ENCODE results near the gene DPYD. TPM values are rescaled to one million over a fixed set of nuclear protein-coding genes. Genes with fewer than 3 reads are reported as not detected.

DPYD gene
- total RNA-seq, 1 experiment from 2014 or later = 12.8 TPM

- H4K20me1 ChIP-seq (ENCODE audit: low read length) = no peaks in the 10 kb centered on the region
- no peaks in the 10 kb centered on the region for H3F3A ChIP-seq (ENCODE audit: low read length, unreplicated experiment)
- no peak overlapping the region for H3K4me3 ChIP-seq (ENCODE audit: low read length)
- H3K79me2 ChIP-seq (ENCODE audit: low read length) = no peaks in the 10 kb centered on the region
- ChIA-PET POLR2A (ENCODE audit: unreplicated experiment) (no interaction called here), CTCF (no interaction called here)
- no peak overlapping the region for H3K9ac ChIP-seq (ENCODE audit: low read length)
- DNase-seq (peak; percentile 26), ATAC-seq (peak; percentile 77)
- peak overlapping the region; percentile 12; the same call in 1 of the 2 replicates for H3K4me2 ChIP-seq (ENCODE audit: low read length)
- no TSS peak for BruUV-seq (replicated peaks)
- H3K4me1 ChIP-seq (ENCODE audit: insufficient read depth, low read length) = peaks cover 11% of the 10 kb centered on the region; the same call in 1 of the 2 replicates
- H3K27ac ChIP-seq (ENCODE audit: low read length) = no peak overlapping the region
- H3K9me2 ChIP-seq (replicated peaks; ENCODE audit: low read length) = no peaks in the 10 kb centered on the region
- no peaks in the 10 kb centered on the region for H3K36me3 ChIP-seq (ENCODE audit: low read depth, low read length)
- intact Hi-C loops (cut with micrococcal nuclease) = no loop called here
- no peak overlapping the region for H2AFZ ChIP-seq (ENCODE audit: low read length)
- H3K9me3 ChIP-seq (ENCODE audit: low read length) = no peaks in the 10 kb centered on the region
- no peaks in the 10 kb centered on the region for H3K27me3 ChIP-seq (ENCODE audit: low read length)
- no peak for TF ChIP-seq CTCF (conservative IDR thresholded peaks at IDR 0.05; ENCODE audit: low read depth, low read length)
- TF ChIP-seq EZH2 (IDR thresholded peaks at IDR 0.05; ENCODE audit: low read length, unreplicated experiment) = no peak
- TF ChIP-seq EZH2phosphoT487 (IDR thresholded peaks at IDR 0.05; ENCODE audit: borderline replicate concordance, low read length) = no peak
Measured at GRCh38 chr1:97640677-97641076, 280.2 kb downstream of the DPYD start.

GRCh38 chr1:97636941-97637340 lies 283.9 kb downstream of the DPYD start:
- no peak for DNase-seq
- H3K36me3 ChIP-seq (ENCODE audit: low read depth, low read length) = no peaks in the 10 kb centered on the region
- POLR2A ChIA-PET (ENCODE audit: unreplicated experiment) = no interaction called here
- H3K9me3 ChIP-seq (ENCODE audit: low read length) = no peaks in the 10 kb centered on the region
- BruUV-seq (replicated peaks) = no TSS peak
- H3K9ac ChIP-seq (ENCODE audit: low read length) = no peak overlapping the region
- H3K4me3 ChIP-seq (ENCODE audit: low read length) = no peak overlapping the region
- no peaks in the 10 kb centered on the region for H3K79me2 ChIP-seq (ENCODE audit: low read length)
- H3K4me2 ChIP-seq (ENCODE audit: low read length) = no peak overlapping the region
- H3K27ac ChIP-seq (ENCODE audit: low read length) = no peak overlapping the region
- H3K4me1 ChIP-seq (ENCODE audit: insufficient read depth, low read length) = peaks cover 19% of the 10 kb centered on the region
- CTCF ChIA-PET = no interaction called here
- no peak overlapping the region for H2AFZ ChIP-seq (ENCODE audit: low read length)
- H3K9me2 ChIP-seq (replicated peaks; ENCODE audit: low read length) = no peaks in the 10 kb centered on the region
- H3F3A ChIP-seq (ENCODE audit: low read length, unreplicated experiment) = no peaks in the 10 kb centered on the region
- no peaks in the 10 kb centered on the region for H3K27me3 ChIP-seq (ENCODE audit: low read length)
- ATAC-seq = no peak
- intact Hi-C loops (cut with micrococcal nuclease) = no loop called here
- TF ChIP-seq EZH2 (IDR thresholded peaks at IDR 0.05; ENCODE audit: low read length, unreplicated experiment) = no peak
- no peak for TF ChIP-seq EZH2phosphoT487 (IDR thresholded peaks at IDR 0.05; ENCODE audit: borderline replicate concordance, low read length)
- TF ChIP-seq CTCF (conservative IDR thresholded peaks at IDR 0.05; ENCODE audit: low read depth, low read length) = no peak
- no peaks in the 10 kb centered on the region for H4K20me1 ChIP-seq (ENCODE audit: low read length)

- CTCF ChIA-PET = no interaction called here
- Histone ChIP-seq H3F3A (ENCODE audit: low read length, unreplicated experiment) (no peaks in the 10 kb centered on the region), H3K9me3 (ENCODE audit: low read length) (no peaks in the 10 kb centered on the region), H3K4me3 (ENCODE audit: low read length) (no peak overlapping the region), H3K27me3 (ENCODE audit: low read length) (no peaks in the 10 kb centered on the region), H2AFZ (ENCODE audit: low read length) (no peak overlapping the region), H3K9me2 (replicated peaks; ENCODE audit: low read length) (no peaks in the 10 kb centered on the region), H3K9ac (ENCODE audit: low read length) (no peak overlapping the region), H3K4me1 (ENCODE audit: insufficient read depth, low read length) (peaks cover 10% of the 10 kb centered on the region), H3K79me2 (ENCODE audit: low read length) (no peaks in the 10 kb centered on the region), H3K27ac (ENCODE audit: low read length) (no peak overlapping the region), H3K36me3 (ENCODE audit: low read depth, low read length) (no peaks in the 10 kb centered on the region), H4K20me1 (ENCODE audit: low read length) (no peaks in the 10 kb centered on the region), H3K4me2 (ENCODE audit: low read length) (no peak overlapping the region)
- no peak for TF ChIP-seq EZH2phosphoT487 (IDR thresholded peaks at IDR 0.05; ENCODE audit: borderline replicate concordance, low read length)
- POLR2A ChIA-PET (ENCODE audit: unreplicated experiment) = no interaction called here
- no peak for ATAC-seq
- no TSS peak for BruUV-seq (replicated peaks)
- intact Hi-C loops (cut with micrococcal nuclease) = no loop called here
- no peak for DNase-seq
Measured at GRCh38 chr1:97634758-97635157, 286.1 kb downstream of the DPYD start.

Data from PC-3 (cell line).